Lower leg skin (tissue), 3 donors: Measurements from ENCODE around the gene ZSWIM7.

Experiments used
- POLR2A ChIP-seq, 2 donors: fragments of 450-650 bp; IDR thresholded peaks; one replicate each; pipeline ENCODE4 v1.6.1; 2016 to 2017; ENCODE audit warnings: antibody characterized with exemption in 2 of 2, mild to moderate bottlenecking in 1 of 2, moderate library complexity in 1 of 2
- TF ChIP-seq, protein P1 (sequence below), 3 donors: fragments of 450-650 bp; IDR thresholded peaks; one replicate each; pipeline ENCODE4 v1.5.1; 2016; ENCODE audit warnings: antibody characterized with exemption in 3 of 3, mild to moderate bottlenecking in 3 of 3, moderate library complexity in 2 of 3

- TF ChIP-seq, protein P1, sequence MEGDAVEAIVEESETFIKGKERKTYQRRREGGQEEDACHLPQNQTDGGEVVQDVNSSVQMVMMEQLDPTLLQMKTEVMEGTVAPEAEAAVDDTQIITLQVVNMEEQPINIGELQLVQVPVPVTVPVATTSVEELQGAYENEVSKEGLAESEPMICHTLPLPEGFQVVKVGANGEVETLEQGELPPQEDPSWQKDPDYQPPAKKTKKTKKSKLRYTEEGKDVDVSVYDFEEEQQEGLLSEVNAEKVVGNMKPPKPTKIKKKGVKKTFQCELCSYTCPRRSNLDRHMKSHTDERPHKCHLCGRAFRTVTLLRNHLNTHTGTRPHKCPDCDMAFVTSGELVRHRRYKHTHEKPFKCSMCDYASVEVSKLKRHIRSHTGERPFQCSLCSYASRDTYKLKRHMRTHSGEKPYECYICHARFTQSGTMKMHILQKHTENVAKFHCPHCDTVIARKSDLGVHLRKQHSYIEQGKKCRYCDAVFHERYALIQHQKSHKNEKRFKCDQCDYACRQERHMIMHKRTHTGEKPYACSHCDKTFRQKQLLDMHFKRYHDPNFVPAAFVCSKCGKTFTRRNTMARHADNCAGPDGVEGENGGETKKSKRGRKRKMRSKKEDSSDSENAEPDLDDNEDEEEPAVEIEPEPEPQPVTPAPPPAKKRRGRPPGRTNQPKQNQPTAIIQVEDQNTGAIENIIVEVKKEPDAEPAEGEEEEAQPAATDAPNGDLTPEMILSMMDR (IDR thresholded peaks at IDR 0.05) = no peak
- no peak for TF ChIP-seq POLR2A (IDR thresholded peaks at IDR 0.05)
Measured at GRCh38 chr17:16027708-16028584, 28.4 kb upstream of the ZSWIM7 start.
